Right cardiac atrium (tissue), 5 donors: ENCODE results near the gene HOXC9. TPM values are rescaled to one million over a fixed set of nuclear protein-coding genes. Genes with fewer than 3 reads are reported as not detected.
A peak's percentile ranks its signal among the peaks of the same experiment; 100 is the strongest.

Experiments
- ATAC-seq, 2 donors: fragments of 200-7000 bp; cut with Tn5 transposase; one replicate each; pipeline versions ENCODE4 v1.8.0 to v1.9.1; 2020; ENCODE audit warnings: moderate library complexity in 2 of 2, mild to moderate bottlenecking in 1 of 2
- DNase-seq, 3 donors: peaks; one replicate each; pipeline ENCODE4 v3.0.0-alpha.2; 2020
- H3K27ac ChIP-seq: one replicate; pipeline ENCODE4 v1.5.1; 2013; ENCODE audit warnings: mild to moderate bottlenecking, low read length, control low read depth, moderate library complexity
- H3K27me3 ChIP-seq: one replicate; pipeline ENCODE4 v1.6.1; 2013; ENCODE audit not compliant: control insufficient read depth, insufficient read depth
- H3K4me1 ChIP-seq: one replicate; pipeline ENCODE4 v1.6.1; 2013; ENCODE audit warnings: low read length; ENCODE audit not compliant: control insufficient read depth, insufficient read depth
- H3K4me3 ChIP-seq: one replicate; pipeline ENCODE4 v1.5.1; 2013; ENCODE audit warnings: low read length, control low read depth
- H3K9me3 ChIP-seq: one replicate; pipeline ENCODE4 v1.6.1; 2013; ENCODE audit warnings: low read length; ENCODE audit not compliant: control insufficient read depth
- WGBS: extraction: QIAGEN DNeasy Blood & Tissue Kit; methylation state at CpG from one replicate; pipeline ENCODE4 v1.1.7; 2013; 5-methylcytosine and 5-hydroxymethylcytosine counted together
- intact Hi-C, 4 donors: fragments of 100-400 bp; cut with DNase I; formaldehyde crosslinking; loops; one replicate each; pipeline versions ENCODE4 v1.11.0 to v1.14.0; 2022 to 2023
- polyA plus RNA-seq: library from polyadenylated mRNA; stranded (reverse); fragments of 200-250 nt; gene quantifications from one replicate; pipeline ENCODE4 v1.2.3, GENCODE V29; 2013
- total RNA-seq, 4 donors: library from RNA; stranded (reverse); fragmentation: NEBNext Ultra II Directional; extraction: Animal tissue kit (Norgen Biotek cat#: 25700); gene quantifications; one replicate each; pipeline ENCODE4 v1.2.1, GENCODE V29; 2021
- donor health status: healthy with polysubstance abuse.
- donor health status: DM: no; HTN: yes; CAD: no.
- donor health status: DM: no; HTN: no; CAD: no.
- donor health status: DM: no; HTN: yes; CAD: no; lungs with severe emphysema.
- donor health status: DM: yes; HTN: yes; CAD: no.

HOXC9 gene
- total and polyA plus RNA-seq, 5 donors: 0.15 TPM; not detected in 4

- ATAC-seq (no peak), DNase-seq (no peak)
- Histone ChIP-seq H3K27ac (no peak overlapping the region), H3K4me3 (no peak overlapping the region), H3K27me3 (peaks cover 5% of the 10 kb centered on the region), H3K4me1 (peaks cover 3% of the 10 kb centered on the region), H3K9me3 (no peaks in the 10 kb centered on the region)
- intact Hi-C loops: no loop called here
- 5% methylated on average over 19 of the region's 19 CpGs for WGBS
Measured at GRCh38 chr12:53994009-53994263, 6.0 kb upstream of the HOXC9 start.

GRCh38 chr12:53994264-53995001 lies 5.5 kb upstream of the HOXC9 start:
- Histone ChIP-seq H3K9me3 (no peaks in the 10 kb centered on the region), H3K4me3 (peak overlapping the region; percentile 2), H3K4me1 (peaks cover 3% of the 10 kb centered on the region), H3K27ac (no peak overlapping the region), H3K27me3 (peaks cover 5% of the 10 kb centered on the region)
- 5% methylated on average over 60 of the region's 60 CpGs for WGBS
- ATAC-seq (peak in 1 of 2 donors; percentile 34), DNase-seq (no peak)
- intact Hi-C loops: no loop called here

GRCh38 chr12:53995002-53995377 lies 5.0 kb upstream of the HOXC9 start:
- peak in 1 of 2 donors; percentile 7 for ATAC-seq
- peaks cover 5% of the 10 kb centered on the region for H3K27me3 ChIP-seq
- no peaks in the 10 kb centered on the region for H3K9me3 ChIP-seq
- intact Hi-C loops: no loop called here
- H3K27ac ChIP-seq: no peak overlapping the region
- 3% methylated on average over 17 of the region's 17 CpGs for WGBS
- peaks cover 3% of the 10 kb centered on the region for H3K4me1 ChIP-seq
- no peak for DNase-seq
- peak overlapping the region; percentile 71 for H3K4me3 ChIP-seq

GRCh38 chr12:53995378-53996239 lies 4.4 kb upstream of the HOXC9 start:
- H3K4me1 ChIP-seq: peaks cover 3% of the 10 kb centered on the region
- ATAC-seq: peak; percentile 19 to 52
- H3K4me3 ChIP-seq: peak overlapping the region; percentile 71
- H3K27ac ChIP-seq: no peak overlapping the region
- no peaks in the 10 kb centered on the region for H3K9me3 ChIP-seq
- DNase-seq: peak in 1 of 3 donors; percentile 65
- peaks cover 5% of the 10 kb centered on the region for H3K27me3 ChIP-seq
- intact Hi-C loops: no loop called here
- 6% methylated on average over 48 of the region's 48 CpGs for WGBS

GRCh38 chr12:53996240-53997203 lies 3.4 kb upstream of the HOXC9 start:
- Histone ChIP-seq H3K27me3 (peaks cover 5% of the 10 kb centered on the region), H3K9me3 (no peaks in the 10 kb centered on the region), H3K4me3 (peak overlapping the region; percentile 71), H3K27ac (no peak overlapping the region), H3K4me1 (peaks cover 3% of the 10 kb centered on the region)
- DNase-seq: no peak
- ATAC-seq: no peak
- intact Hi-C loops: no loop called here
- 46% methylated on average over 29 of the region's 29 CpGs for WGBS

GRCh38 chr12:53997204-53998109 lies 2.5 kb upstream of the HOXC9 start:
- 14% methylated on average over 35 of the region's 35 CpGs for WGBS
- DNase-seq (no peak), ATAC-seq (no peak)
- H3K4me1 ChIP-seq: peaks cover 3% of the 10 kb centered on the region
- H3K27me3 ChIP-seq: peaks cover 5% of the 10 kb centered on the region
- H3K9me3 ChIP-seq: no peaks in the 10 kb centered on the region
- intact Hi-C loops: no loop called here
- H3K4me3 ChIP-seq: no peak overlapping the region
- no peak overlapping the region for H3K27ac ChIP-seq

- intact Hi-C loops: no loop called here
- H3K4me1 ChIP-seq: peaks cover 3% of the 10 kb centered on the region
Measured at GRCh38 chr12:53998110-53998899, 1.7 kb upstream of the HOXC9 start.

GRCh38 chr12:53998900-53999236 lies 1.1 kb upstream of the HOXC9 start:
- no peaks in the 10 kb centered on the region for H3K9me3 ChIP-seq
- H3K4me1 ChIP-seq: peaks cover 3% of the 10 kb centered on the region
- 9% methylated on average over 13 of the region's 13 CpGs for WGBS
- ATAC-seq (no peak), DNase-seq (no peak)
- H3K27me3 ChIP-seq: no peaks in the 10 kb centered on the region
- H3K4me3 ChIP-seq: no peak overlapping the region
- intact Hi-C loops: no loop called here
- H3K27ac ChIP-seq: no peak overlapping the region

More at GRCh38 chr12:53998110-53998899, 1.7 kb upstream of the HOXC9 start:
- no peak overlapping the region for H3K27ac ChIP-seq
- ATAC-seq (no peak), DNase-seq (no peak)
- WGBS: 5% methylated on average over 11 of the region's 11 CpGs
- H3K9me3 ChIP-seq: no peaks in the 10 kb centered on the region
- peaks cover 2% of the 10 kb centered on the region for H3K27me3 ChIP-seq
- H3K4me3 ChIP-seq: no peak overlapping the region

GRCh38 chr12:53999559-54000115 lies 324 bp upstream of the HOXC9 start:
- no peak for DNase-seq
- H3K27me3 ChIP-seq: no peaks in the 10 kb centered on the region
- H3K4me1 ChIP-seq: peaks cover 3% of the 10 kb centered on the region
- 2% methylated on average over 35 of the region's 35 CpGs for WGBS
- intact Hi-C loops: no loop called here
- ATAC-seq: no peak
- H3K9me3 ChIP-seq: no peaks in the 10 kb centered on the region
- H3K4me3 ChIP-seq: peak overlapping the region; percentile 13
- no peak overlapping the region for H3K27ac ChIP-seq
